Naive thymus-derived CD4-positive, alpha-beta T cell (primary cell): ENCODE data around the gene GATAD2B. TPM values are rescaled to one million over a fixed set of nuclear protein-coding genes. Genes with fewer than 3 reads are reported as not detected.

Source experiments
- ATAC-seq: fragments of 150-1000 bp; cut with Tn5 transposase; 2 replicates; pipeline ENCODE4 v1.10.0; 2021; ENCODE audit warnings: mild to moderate bottlenecking, moderate library complexity
- CTCF ChIA-PET: fragments of 350-600 bp; sonication (Branson Sonifier 250); formaldehyde crosslinking; loops from one replicate; lab custom pipeline; 2021; ENCODE audit warnings: antibody characterized with exemption; lab: Charles Lee
- POLR2A ChIA-PET: fragments of 350-600 bp; sonication (Branson Sonifier 250); formaldehyde crosslinking; loops from one replicate; lab custom pipeline; 2021; ENCODE audit warnings: antibody characterized with exemption, inconsistent platforms; lab: Charles Lee
- DNase-seq, 9 donors: peaks; one replicate each; pipeline versions ENCODE4 v3.0.0 to v3.0.0-alpha.2; 2020 to 2022; ENCODE audit warnings: mixed read lengths in 1 of 9
- H3K27ac ChIP-seq: one replicate; pipeline ENCODE4 v1.7.0; 2013; ENCODE audit warnings: mild to moderate bottlenecking, low read depth, low read length, moderate library complexity
- H3K27me3 ChIP-seq, 2 donors: one replicate each; pipeline ENCODE4 v1.7.0; 2013; ENCODE audit warnings: low read length in 2 of 2, mild to moderate bottlenecking in 2 of 2, moderate library complexity in 2 of 2; ENCODE audit not compliant: control insufficient read depth in 2 of 2, insufficient read depth in 2 of 2
- H3K36me3 ChIP-seq, 3 experiments: 1 replicate in 2 of 3; 2 replicates in 1 of 3; pipeline ENCODE4 v1.7.0; 2013; ENCODE audit warnings: low read length in 3 of 3, mild to moderate bottlenecking in 3 of 3, moderate library complexity in 1 of 3; ENCODE audit not compliant: insufficient read depth in 3 of 3, control insufficient read depth in 2 of 3
- H3K4me1 ChIP-seq, 2 donors: one replicate each; pipeline ENCODE4 v1.7.0; 2013; ENCODE audit warnings: low read length in 2 of 2, mild to moderate bottlenecking in 2 of 2, moderate library complexity in 1 of 2; ENCODE audit not compliant: control insufficient read depth in 2 of 2, insufficient read depth in 2 of 2
- H3K4me3 ChIP-seq: 2 replicates; pipeline ENCODE4 v1.7.0; 2013; ENCODE audit warnings: mild to moderate bottlenecking, low read length
- H3K9me3 ChIP-seq, 3 experiments: 1 replicate in 2 of 3; 2 replicates in 1 of 3; pipeline ENCODE4 v1.7.0; 2013; ENCODE audit warnings: low read length in 3 of 3; ENCODE audit not compliant: control insufficient read depth in 2 of 3
- H3K27ac Mint-ChIP-seq, 9 donors: one replicate each; pipeline ENCODE4 v1.8.0; 2020 to 2022; ENCODE audit warnings: mixed read lengths in 9 of 9, mild to moderate bottlenecking in 8 of 9, moderate library complexity in 5 of 9, inconsistent platforms in 2 of 9
- H3K27me3 Mint-ChIP-seq, 5 donors: one replicate each; pipeline ENCODE4 v1.8.0; 2021 to 2022; ENCODE audit warnings: mixed read lengths in 5 of 5, mild to moderate bottlenecking in 1 of 5
- H3K36me3 Mint-ChIP-seq, 5 donors: one replicate each; pipeline ENCODE4 v1.8.0; 2020 to 2022; ENCODE audit warnings: mixed read lengths in 5 of 5, mild to moderate bottlenecking in 3 of 5, inconsistent platforms in 1 of 5
- H3K4me1 Mint-ChIP-seq, 7 donors: one replicate each; pipeline ENCODE4 v1.8.0; 2020 to 2022; ENCODE audit warnings: mixed read lengths in 7 of 7, mild to moderate bottlenecking in 3 of 7, inconsistent platforms in 1 of 7
- H3K4me3 Mint-ChIP-seq, 10 donors: one replicate each; pipeline ENCODE4 v1.8.0; 2020 to 2022; ENCODE audit warnings: mild to moderate bottlenecking in 10 of 10, mixed read lengths in 10 of 10, moderate library complexity in 6 of 10, inconsistent platforms in 2 of 10
- H3K9me3 Mint-ChIP-seq, 11 donors: one replicate each; pipeline ENCODE4 v1.8.0; 2020 to 2022; ENCODE audit warnings: mixed read lengths in 11 of 11, mild to moderate bottlenecking in 4 of 11, inconsistent platforms in 1 of 11, moderate library complexity in 1 of 11
- intact Hi-C, 2 donors: fragments of 100-400 bp; cut with micrococcal nuclease; formaldehyde crosslinking; loops; one replicate each; pipeline ENCODE4 v1.15.1; 2023
- polyA plus RNA-seq, 2 donors: library from polyadenylated mRNA; unstranded; fragments of 300-500 nt; fragmentation: Illumina TruSeq; gene quantifications; one replicate each; pipeline ENCODE4 v1.2.3, GENCODE V29; 2021
- total RNA-seq, 6 experiments: library from RNA in 5 of 6; stranded (reverse) in 5 of 6; gene quantifications; 1 replicate in 5 of 6; 2 replicates in 1 of 6; pipeline ENCODE4 v1.2.3 and lab custom pipeline; 2021 to 2026

GATAD2B gene
- total and polyA plus RNA-seq, 7 experiments from 2014 or later = 4.8 to 102 (median 73.7) TPM

DNA sequence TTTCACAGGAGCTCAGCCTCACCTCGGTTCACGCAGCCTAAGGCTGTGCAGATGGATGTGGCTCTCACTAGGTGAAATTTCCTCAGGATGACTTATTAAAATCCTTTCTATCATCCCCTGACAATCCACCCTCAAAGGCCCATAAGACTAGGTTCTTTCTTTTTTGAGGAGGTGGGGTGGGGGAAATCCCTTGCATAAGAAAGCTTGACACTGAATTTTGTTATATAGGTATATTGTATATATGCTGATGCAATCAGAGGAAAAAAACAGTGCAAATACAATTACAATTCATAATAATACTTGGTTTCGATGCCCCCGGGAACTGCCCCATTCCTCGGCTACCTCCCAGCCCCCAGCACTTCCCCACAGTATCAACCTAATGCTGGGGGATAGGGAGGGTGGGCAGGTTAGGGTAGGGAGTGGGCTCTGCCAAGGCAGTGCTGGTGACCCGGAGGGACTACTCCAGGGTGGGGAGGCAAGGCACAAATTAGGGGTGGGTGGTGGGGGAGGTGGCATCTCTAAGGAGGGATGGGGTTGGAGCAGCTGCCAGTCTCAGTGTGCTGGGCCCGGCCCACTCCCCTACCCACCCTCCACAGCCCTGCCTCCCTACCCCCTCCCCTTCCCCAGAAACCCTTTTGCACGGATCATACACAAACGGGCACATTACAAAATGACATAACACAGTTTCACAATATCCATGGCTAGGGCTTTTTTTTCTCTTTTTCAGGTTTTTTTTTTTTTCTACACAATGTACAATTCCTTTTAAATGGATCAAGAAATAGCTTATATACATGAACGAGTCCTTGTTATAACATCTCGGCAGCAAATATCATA, 116.7 kb downstream of the GATAD2B start:
- no peak for DNase-seq
- no peak overlapping the region for H3K4me3 ChIP-seq

GRCh38 chr1:153805042-153805745, 117.6 kb downstream of the GATAD2B start:
- intact Hi-C loops = no loop called here
- CTCF ChIA-PET = no interaction called here
- H3K9me3 Mint-ChIP-seq = peaks cover 0 to 4% (median 0%) of the 10 kb centered on the region in 11 donors
- H3K4me3 Mint-ChIP-seq = peak overlapping the region in 8 of 10 donors; percentile 0 to 47 (median 34)
- DNase-seq = peak in 8 of 9 donors; percentile 37 to 82 (median 51)
- H3K27ac Mint-ChIP-seq = peak overlapping the region; percentile 28 to 97 (median 83)
- peaks cover 8 to 37% (median 8%) of the 10 kb centered on the region in 3 experiments for H3K36me3 ChIP-seq
- POLR2A ChIA-PET = interaction anchor here (0.9 to 3.2 kb wide), 4 partner anchors 21 to 185 kb away, joined by 3 to 25 read pairs (median 4); partner anchors contain the start of genes GATAD2B and RPS27
- no peaks in the 10 kb centered on the region for H3K9me3 ChIP-seq
- H3K4me1 Mint-ChIP-seq = peaks cover 23 to 43% (median 32%) of the 10 kb centered on the region in 7 donors
- H3K4me3 ChIP-seq = no peak overlapping the region
- peaks cover 0 to 22% (median 15%) of the 10 kb centered on the region in 5 donors for H3K36me3 Mint-ChIP-seq
- ATAC-seq = peak; percentile 98
- peaks cover 9 to 30% of the 10 kb centered on the region in 2 donors for H3K4me1 ChIP-seq
- H3K27ac ChIP-seq = peak overlapping the region; percentile 53
- no peaks in the 10 kb centered on the region for H3K27me3 ChIP-seq
- no peaks in the 10 kb centered on the region for H3K27me3 Mint-ChIP-seq

More for the DNA sequence above, 116.7 kb downstream of the GATAD2B start:
- Mint-ChIP-seq H3K9me3 (peaks cover 0 to 3% (median 0%) of the 10 kb centered on the region in 11 donors), H3K27me3 (no peaks in the 10 kb centered on the region), H3K27ac (peak overlapping the region; percentile 28 to 97 (median 83)), H3K4me1 (peaks cover 23 to 43% (median 32%) of the 10 kb centered on the region in 7 donors), H3K36me3 (peaks cover 2 to 25% (median 15%) of the 10 kb centered on the region in 5 donors), H3K4me3 (peak overlapping the region in 5 of 10 donors; percentile 0 to 47 (median 37))
- ChIA-PET CTCF (interaction anchor here (0.9 to 1.2 kb wide), 2 partner anchors 9 to 180 kb away, joined by 3 read pairs; partner anchors contain the start of gene RAB13), POLR2A (interaction anchor here (0.9 to 1.9 kb wide), 4 partner anchors 12 to 184 kb away, joined by 3 to 5 read pairs (median 4); partner anchors contain the start of genes GATAD2B and RPS27)
- no peak for ATAC-seq
- Histone ChIP-seq H3K4me1 (peaks cover 9 to 30% of the 10 kb centered on the region in 2 donors), H3K9me3 (no peaks in the 10 kb centered on the region), H3K27ac (peak overlapping the region; percentile 53), H3K27me3 (no peaks in the 10 kb centered on the region), H3K36me3 (peaks cover 8 to 44% (median 9%) of the 10 kb centered on the region in 3 experiments)
- intact Hi-C loops = no loop called here

DNA sequence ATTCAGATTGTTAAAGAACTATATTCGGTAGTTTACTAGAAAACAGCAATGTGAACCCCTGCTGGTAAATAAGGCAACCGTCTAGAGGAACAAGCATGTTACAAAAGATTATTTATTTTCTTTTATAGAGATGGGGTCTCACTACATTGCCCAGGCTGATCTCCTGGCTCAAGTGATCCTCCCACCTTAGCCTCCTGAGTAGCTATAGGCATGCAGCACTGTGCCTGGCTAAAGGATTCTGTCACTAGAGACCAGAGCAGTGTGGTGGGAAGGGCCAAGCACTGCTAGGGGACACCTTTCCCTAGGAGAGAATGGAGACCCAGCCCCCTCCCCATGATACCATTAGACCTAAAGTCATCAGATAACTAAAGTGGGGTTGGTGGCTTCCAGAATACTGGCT, 118.7 kb downstream of the GATAD2B start:
- Mint-ChIP-seq H3K4me1 (peaks cover 23 to 43% (median 32%) of the 10 kb centered on the region in 7 donors), H3K4me3 (no peak overlapping the region), H3K27me3 (no peaks in the 10 kb centered on the region), H3K36me3 (peaks cover 0 to 13% (median 9%) of the 10 kb centered on the region in 5 donors), H3K27ac (peak overlapping the region in 8 of 9 donors; percentile 28 to 84 (median 70)), H3K9me3 (peaks cover 0 to 4% (median 0%) of the 10 kb centered on the region in 11 donors)
- Histone ChIP-seq H3K36me3 (peaks cover 0 to 28% (median 4%) of the 10 kb centered on the region in 3 experiments), H3K27ac (peak overlapping the region; percentile 9), H3K4me3 (no peak overlapping the region), H3K27me3 (no peaks in the 10 kb centered on the region), H3K4me1 (peaks cover 9 to 30% of the 10 kb centered on the region in 2 donors), H3K9me3 (no peaks in the 10 kb centered on the region)
- ATAC-seq = no peak
- CTCF ChIA-PET = no interaction called here
- intact Hi-C loops = no loop called here
- POLR2A ChIA-PET = interaction anchor here (1.0 to 3.2 kb wide), 2 partner anchors 23 to 186 kb away, joined by 3 to 25 read pairs; partner anchors contain the start of gene RPS27
- DNase-seq = no peak

DNA sequence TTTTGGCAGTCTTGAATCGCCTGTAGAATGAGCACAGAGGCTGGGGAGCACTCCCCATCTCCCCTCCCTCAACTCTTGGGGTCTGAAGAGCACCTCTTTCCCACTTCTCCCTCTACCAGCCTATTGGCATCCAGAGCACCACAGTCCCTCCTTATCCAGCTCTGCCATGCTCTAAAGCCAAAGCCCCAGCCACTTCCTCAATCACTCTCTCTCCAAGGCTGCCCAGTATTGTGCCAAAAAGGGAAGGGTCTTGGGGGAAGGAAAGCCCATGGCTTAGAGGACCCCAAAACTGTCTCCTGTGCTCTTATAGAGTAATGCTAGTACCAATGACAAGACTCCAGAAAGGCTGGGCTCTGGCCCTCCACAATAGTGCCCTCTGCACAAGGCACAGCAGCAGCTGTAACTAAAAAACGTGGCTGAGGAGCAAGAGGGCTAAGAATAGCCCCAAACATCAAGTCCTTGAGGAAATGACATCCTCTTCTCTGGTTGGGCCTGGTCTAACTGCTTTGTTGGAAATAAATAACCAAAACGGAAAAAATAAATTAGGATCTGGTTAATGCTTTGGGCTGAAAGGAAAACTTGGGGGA, 119.2 kb downstream of the GATAD2B start:
- Histone ChIP-seq H3K27me3 (no peaks in the 10 kb centered on the region), H3K4me3 (no peak overlapping the region), H3K36me3 (peaks cover 0 to 23% (median 0%) of the 10 kb centered on the region in 3 experiments), H3K4me1 (peaks cover 9 to 30% of the 10 kb centered on the region in 2 donors), H3K27ac (no peak overlapping the region), H3K9me3 (no peaks in the 10 kb centered on the region)
- intact Hi-C loops = no loop called here
- Mint-ChIP-seq H3K4me3 (no peak overlapping the region), H3K27ac (peak overlapping the region in 7 of 9 donors; percentile 19 to 77 (median 70)), H3K9me3 (peaks cover 0 to 4% (median 0%) of the 10 kb centered on the region in 11 donors), H3K27me3 (no peaks in the 10 kb centered on the region), H3K4me1 (peaks cover 23 to 45% (median 34%) of the 10 kb centered on the region in 7 donors), H3K36me3 (peaks cover 0 to 13% (median 3%) of the 10 kb centered on the region in 5 donors)
- POLR2A ChIA-PET = interaction anchor here (1.4 to 3.2 kb wide), 2 partner anchors 116 to 186 kb away, joined by 3 to 25 read pairs; partner anchors contain the start of gene RPS27
- ATAC-seq (no peak), DNase-seq (no peak)
- CTCF ChIA-PET = interaction anchor here (1.4 kb wide), 1 partner anchor 142 kb away, joined by 6 read pairs; no protein-coding TSS in a partner anchor

DNA sequence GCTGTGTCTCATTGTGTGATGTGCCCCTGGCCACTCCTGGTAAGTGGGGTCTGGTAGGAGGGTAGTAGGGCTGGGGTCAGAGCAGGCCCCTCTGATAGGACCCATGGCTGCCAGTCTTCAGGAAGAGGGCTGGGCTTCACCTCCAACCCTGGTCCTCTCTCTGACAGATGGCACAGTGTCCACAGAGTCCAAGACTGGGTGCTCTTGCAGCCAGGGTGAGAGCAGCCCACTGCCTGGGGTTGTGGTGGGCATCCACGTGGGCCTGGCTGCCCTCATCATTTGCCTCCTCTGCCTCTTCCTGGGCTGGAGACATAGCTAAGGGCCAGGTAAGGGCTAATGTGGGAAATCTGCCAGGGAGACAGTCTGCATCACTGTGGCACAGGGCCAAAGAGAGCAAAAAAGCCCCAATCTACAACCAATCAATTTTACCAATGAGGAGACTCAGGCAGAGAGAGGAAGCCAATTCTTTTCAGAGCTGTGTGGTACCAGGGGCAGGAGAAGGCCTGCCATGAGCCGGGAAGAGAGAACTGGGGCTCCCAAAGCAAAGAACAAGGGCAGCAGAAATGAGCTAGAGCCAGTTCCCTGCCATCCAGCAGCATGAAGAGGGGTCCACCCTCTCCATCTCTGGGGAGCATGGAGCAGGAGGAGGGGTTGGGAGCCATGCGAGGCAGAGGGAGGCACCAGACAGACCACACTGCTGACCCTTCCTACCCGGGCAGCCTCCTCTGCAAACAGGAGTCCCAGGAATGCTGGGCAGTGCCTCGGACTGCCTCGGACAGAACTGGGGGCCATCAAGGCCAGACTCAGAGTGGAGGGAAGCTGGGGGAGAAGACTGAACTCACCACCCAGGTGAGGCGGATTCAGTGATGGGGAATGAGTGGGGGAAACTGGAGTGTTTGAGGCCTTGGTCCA, 120.7 kb downstream of the GATAD2B start:
- peaks cover 0 to 10% (median 0%) of the 10 kb centered on the region in 3 experiments for H3K36me3 ChIP-seq
- peaks cover 9 to 31% of the 10 kb centered on the region in 2 donors for H3K4me1 ChIP-seq
- ATAC-seq = no peak
- Mint-ChIP-seq H3K36me3 (peaks cover 0 to 6% (median 3%) of the 10 kb centered on the region in 5 donors), H3K4me3 (no peak overlapping the region), H3K27ac (peak overlapping the region in 6 of 9 donors; percentile 18 to 87 (median 44)), H3K27me3 (no peaks in the 10 kb centered on the region), H3K4me1 (peaks cover 23 to 45% (median 29%) of the 10 kb centered on the region in 7 donors), H3K9me3 (peaks cover 0 to 4% (median 0%) of the 10 kb centered on the region in 11 donors)
- no peak overlapping the region for H3K4me3 ChIP-seq
- intact Hi-C loops = no loop called here
- no peak for DNase-seq
- ChIA-PET POLR2A (interaction anchor here (0.8 to 3.2 kb wide), 4 partner anchors 18 to 188 kb away, joined by 3 to 25 read pairs (median 6); partner anchors contain the start of genes RAB13 and RPS27), CTCF (interaction anchor here (0.7 to 1.5 kb wide), 5 partner anchors 9 to 189 kb away, joined by 3 to 6 read pairs (median 3); partner anchors contain the start of genes RAB13 and RPS27)
- no peak overlapping the region for H3K27ac ChIP-seq
- no peaks in the 10 kb centered on the region for H3K9me3 ChIP-seq
- H3K27me3 ChIP-seq = no peaks in the 10 kb centered on the region
